ENCODE measurements around the gene RAPGEF2.
"Not testable (repeated sequence)": the region's sequence is repeated elsewhere in the genome, so short reads cannot be mapped to it uniquely, and the experiment has no call there.

Gene RAPGEF2

GRCh38 chr4:159374749-159375530 lies 272.1 kb downstream of the RAPGEF2 start:
- TF ChIP-seq CTCF (IDR thresholded peaks at IDR 0.05; ENCODE audit: borderline replicate concordance, insufficient read depth, low read depth, low read length) = no peak
- no peak overlapping the region for H3K4me3 ChIP-seq (ENCODE audit: low read depth, low read length)

DNA sequence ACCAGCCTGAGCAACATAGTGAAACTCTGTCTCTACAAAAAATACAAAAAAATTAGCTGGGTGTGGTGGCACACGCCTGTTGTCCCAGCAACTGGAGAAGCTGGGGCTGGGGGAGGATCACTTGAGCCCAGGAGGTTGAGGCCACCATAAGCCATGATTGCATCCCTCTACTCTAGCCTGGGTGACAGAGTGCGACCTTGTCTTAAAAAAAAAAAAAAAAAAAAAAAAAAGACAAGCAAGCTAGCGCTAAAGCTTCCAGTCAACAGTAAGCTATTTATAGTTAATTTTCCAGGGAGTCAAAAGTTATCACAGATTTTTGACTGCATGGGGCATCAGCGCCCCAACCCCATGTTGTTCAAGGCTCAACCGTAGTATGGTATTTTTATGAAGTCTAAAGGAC lies 273.4 kb downstream of the RAPGEF2 start:
- no peak for TF ChIP-seq CTCF (IDR thresholded peaks at IDR 0.05; ENCODE audit: borderline replicate concordance, insufficient read depth, low read depth, low read length)
- H3K4me3 ChIP-seq (ENCODE audit: low read depth, low read length) = no peak overlapping the region

DNA sequence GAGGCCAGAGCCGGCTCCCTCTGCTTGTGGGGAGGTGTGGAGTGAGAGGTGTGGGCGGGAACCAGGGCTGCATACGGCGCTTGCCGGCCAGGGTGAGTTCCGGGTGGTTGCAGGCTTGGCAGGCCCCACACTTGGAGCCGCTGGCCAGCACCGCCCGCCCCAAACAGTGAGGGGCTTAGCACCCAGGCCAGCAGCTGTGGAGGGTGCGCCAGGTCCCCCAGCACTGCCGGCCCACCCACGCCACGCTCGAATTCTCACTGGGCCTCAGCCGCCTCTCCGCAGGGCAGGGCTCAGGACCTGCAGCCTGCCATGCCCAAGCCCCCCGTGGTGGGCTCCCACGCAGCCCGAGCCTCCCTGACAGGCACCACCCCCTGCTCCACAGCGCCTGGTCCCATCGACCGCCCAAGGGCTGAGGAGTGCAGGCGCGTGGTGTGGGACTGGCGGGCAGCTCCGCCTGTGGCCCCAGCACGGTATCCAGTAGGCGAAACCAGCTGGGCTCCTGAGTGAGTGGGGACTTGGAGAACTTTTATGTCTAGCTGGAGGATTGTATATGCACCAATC lies 275.3 kb downstream of the RAPGEF2 start:
- no peak for TF ChIP-seq CTCF (IDR thresholded peaks at IDR 0.05; ENCODE audit: borderline replicate concordance, insufficient read depth, low read depth, low read length)
- no peak overlapping the region for H3K4me3 ChIP-seq (ENCODE audit: low read depth, low read length)

DNA sequence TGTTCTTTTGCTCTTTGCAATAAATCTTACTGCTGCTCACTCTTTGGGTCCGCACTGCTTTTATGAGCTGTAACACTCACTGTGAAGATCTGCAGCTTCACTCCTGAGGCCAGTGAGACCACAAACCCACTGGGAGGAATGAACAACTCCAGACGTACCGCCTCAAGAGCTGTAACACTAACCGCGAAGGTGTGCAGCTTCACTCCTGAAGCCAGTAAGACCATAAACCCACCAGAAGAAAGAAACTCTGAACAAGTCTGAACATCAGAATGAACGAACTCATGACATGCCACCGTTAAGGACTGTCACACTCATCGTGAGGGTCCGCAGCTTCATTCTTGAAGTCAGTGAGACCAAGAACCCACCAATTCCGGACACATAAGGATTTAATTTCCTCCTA lies 276.2 kb downstream of the RAPGEF2 start:
- not testable (repeated sequence) for H3K4me3 ChIP-seq (ENCODE audit: low read depth, low read length)

- no peak overlapping the region for H3K4me3 ChIP-seq (ENCODE audit: low read depth, low read length)
- TF ChIP-seq CTCF (IDR thresholded peaks at IDR 0.05; ENCODE audit: borderline replicate concordance, insufficient read depth, low read depth, low read length) = no peak
These were observed 277.0 kb downstream of the RAPGEF2 start for GRCh38 chr4:159379836-159380235.

- no peak for TF ChIP-seq CTCF (IDR thresholded peaks at IDR 0.05; ENCODE audit: borderline replicate concordance, insufficient read depth, low read depth, low read length)
- H3K4me3 ChIP-seq (ENCODE audit: low read depth, low read length) = no peak overlapping the region
These were observed 280.1 kb downstream of the RAPGEF2 start for GRCh38 chr4:159382856-159383561.

- no peak for TF ChIP-seq CTCF (IDR thresholded peaks at IDR 0.05; ENCODE audit: borderline replicate concordance, insufficient read depth, low read depth, low read length)
- no peak overlapping the region for H3K4me3 ChIP-seq (ENCODE audit: low read depth, low read length)
These were observed 280.7 kb downstream of the RAPGEF2 start for GRCh38 chr4:159383562-159383931.
